Stomach (tissue), 4 donors: ENCODE data around the gene ARHGEF37.

Experiments used
- POLR2A ChIP-seq, 4 donors: fragments of 450-650 bp; IDR thresholded peaks; one replicate each; pipeline ENCODE4 v1.6.1; 2016; ENCODE audit warnings: antibody characterized with exemption in 4 of 4, control low read depth in 2 of 4, mild to moderate bottlenecking in 1 of 4, moderate library complexity in 1 of 4
- POLR2AphosphoS5 ChIP-seq, 3 donors: sonication (generic); formaldehyde crosslinking; IDR thresholded peaks; one replicate each; pipeline ENCODE4 v1.6.1; 2016; ENCODE audit warnings: antibody characterized with exemption in 3 of 3
- TF ChIP-seq, protein P1 (sequence below), 7 experiments: fragments of 450-650 bp in 4 of 7; fragments of 200-600 bp in 3 of 7; sonication (generic) in 3 of 7; IDR thresholded peaks; one replicate each; pipeline ENCODE4 v1.5.1; 2016 to 2019; ENCODE audit warnings: antibody characterized with exemption in 7 of 7, control low read depth in 2 of 7, mild to moderate bottlenecking in 1 of 7

DNA sequence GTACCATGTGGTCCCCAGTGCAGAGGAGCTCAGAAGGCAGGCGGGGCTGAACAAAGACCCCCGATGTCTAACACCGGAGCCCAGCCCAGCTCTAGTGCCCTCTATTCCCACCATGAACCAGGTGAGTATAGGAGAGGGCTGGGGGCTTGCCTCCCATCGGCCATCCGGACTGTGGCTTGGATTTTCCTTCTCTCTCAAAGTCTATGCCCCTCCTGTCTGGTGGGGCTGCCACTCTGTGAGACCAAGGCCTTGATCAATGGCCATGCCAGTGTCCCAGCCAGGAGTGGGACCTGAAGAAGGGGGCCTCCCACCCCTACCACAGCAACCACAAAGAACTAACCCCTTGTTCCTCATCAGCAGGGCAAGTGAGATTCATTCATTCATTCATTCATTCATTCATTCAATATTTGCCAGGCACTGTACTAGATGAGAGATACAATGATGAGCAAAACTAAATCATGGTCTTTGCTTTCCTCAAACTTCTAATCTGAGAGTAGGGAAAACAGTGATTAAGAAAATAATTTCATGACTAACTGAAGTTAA is 47.6 kb downstream of the ARHGEF37 start:
- TF ChIP-seq, protein P1, sequence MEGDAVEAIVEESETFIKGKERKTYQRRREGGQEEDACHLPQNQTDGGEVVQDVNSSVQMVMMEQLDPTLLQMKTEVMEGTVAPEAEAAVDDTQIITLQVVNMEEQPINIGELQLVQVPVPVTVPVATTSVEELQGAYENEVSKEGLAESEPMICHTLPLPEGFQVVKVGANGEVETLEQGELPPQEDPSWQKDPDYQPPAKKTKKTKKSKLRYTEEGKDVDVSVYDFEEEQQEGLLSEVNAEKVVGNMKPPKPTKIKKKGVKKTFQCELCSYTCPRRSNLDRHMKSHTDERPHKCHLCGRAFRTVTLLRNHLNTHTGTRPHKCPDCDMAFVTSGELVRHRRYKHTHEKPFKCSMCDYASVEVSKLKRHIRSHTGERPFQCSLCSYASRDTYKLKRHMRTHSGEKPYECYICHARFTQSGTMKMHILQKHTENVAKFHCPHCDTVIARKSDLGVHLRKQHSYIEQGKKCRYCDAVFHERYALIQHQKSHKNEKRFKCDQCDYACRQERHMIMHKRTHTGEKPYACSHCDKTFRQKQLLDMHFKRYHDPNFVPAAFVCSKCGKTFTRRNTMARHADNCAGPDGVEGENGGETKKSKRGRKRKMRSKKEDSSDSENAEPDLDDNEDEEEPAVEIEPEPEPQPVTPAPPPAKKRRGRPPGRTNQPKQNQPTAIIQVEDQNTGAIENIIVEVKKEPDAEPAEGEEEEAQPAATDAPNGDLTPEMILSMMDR (IDR thresholded peaks at IDR 0.05), result no peak
- TF ChIP-seq POLR2AphosphoS5 (IDR thresholded peaks at IDR 0.05), result no peak
- TF ChIP-seq POLR2A (IDR thresholded peaks at IDR 0.05), result no peak
